ENCODE results near the gene UFSP1. TPM values are rescaled to one million over a fixed set of nuclear protein-coding genes. Genes with fewer than 3 reads are reported as not detected.

Gene UFSP1
- total and polyA plus RNA-seq, 10 of the 15 experiments (the other 5 are each of a cell fraction or from before 2014, with no cell fraction given), result 0.14 to 10.6 (median 2.8) TPM

- TF ChIP-seq EED (IDR thresholded peaks at IDR 0.05; ENCODE audit: low read depth) (peak; percentile 46), USF2 (IDR thresholded peaks at IDR 0.05; ENCODE audit: borderline replicate concordance, low read depth, low read length) (peak; percentile 71), YY1 (IDR thresholded peaks at IDR 0.05; ENCODE audit: low read depth, low read length) (0 out of 2 replicates have a peak, but pooled peaks have one; percentile 55), HCFC1 (IDR thresholded peaks at IDR 0.05; ENCODE audit: low read length) (no peak), SMAD5 (IDR thresholded peaks at IDR 0.05; ENCODE audit: low read depth) (no peak), ATF7 (IDR thresholded peaks at IDR 0.05; ENCODE audit: low read depth) (peak; percentile 100), YBX1 (IDR thresholded peaks at IDR 0.05) (no peak), IKZF1 (conservative IDR thresholded peaks at IDR 0.05) (peak; percentile 83), ELK1 (IDR thresholded peaks at IDR 0.05; ENCODE audit: low read depth, low read length) (no peak), FOXK2 (IDR thresholded peaks at IDR 0.05) (no peak), RELB (IDR thresholded peaks at IDR 0.05; ENCODE audit: low read depth) (peak; percentile 63), ZNF622 (IDR thresholded peaks at IDR 0.05) (no peak), PAX5 (IDR thresholded peaks at IDR 0.05; ENCODE audit: borderline replicate concordance, low read depth, low read length) (no peak), IKZF2 (IDR thresholded peaks at IDR 0.05) (peak; percentile 54 to 66)
Measured at GRCh38 chr7:100867040-100867775, 22.3 kb downstream of the UFSP1 start, which contains the start of gene TRIP6 (continued).
